Heart left ventricle (tissue), 13 donors: ENCODE data around the gene NLRP1.

Experiments
- CTCF ChIP-seq, 12 donors: fragments of 200-600 bp; sonication (generic) in 4 of 12; IDR thresholded peaks; one replicate each; pipeline versions ENCODE4 v1.5.0 to v1.8.0; 2018 to 2022; ENCODE audit warnings: antibody characterized with exemption in 12 of 12, mild to moderate bottlenecking in 5 of 12
- POLR2A ChIP-seq, 2 donors: fragments of 450-650 bp; IDR thresholded peaks; one replicate each; pipeline ENCODE4 v1.6.1; 2017; ENCODE audit warnings: antibody characterized with exemption in 2 of 2, mild to moderate bottlenecking in 2 of 2, moderate library complexity in 2 of 2
- donor health status: ischemic (EF 13 %, LVEDD 7.1; RV severe dilation, severe dysfunction).
- donor health status: DM: no; HTN: yes; CAD: no.
- donor health status: DM: no; HTN: no; CAD: no.
- donor health status: ischemic (EF 25% LVEDD 6.9; RV normal size, moderate dysfunction).
- donor health status: ischemic (EF 25% LVEDD 5.7; RV mildly dilated, moderate dysfunction).
- donor health status: ischemic (EF 35%, LVEDD 5.7; RV mildly dilated, moderate dysfunction).
- donor health status: nonischemic (EF 11% LVEDD 7.7; RV severe dilation, severe dysfunction).
- donor health status: DM: yes; HTN: yes; CAD: no.
- donor health status: PGD.
- donor health status: ischemic (EF 29% LVEDD 5.4; RV normal size, mild dysfunction).
- donor health status: nonischemic (EF 23%, LVEDD 6.1; RV moderate dilation, normal function).

GRCh38 chr17:5552841-5553240 lies 31.5 kb downstream of the NLRP1 start:
- TF ChIP-seq CTCF (IDR thresholded peaks at IDR 0.05) = no peak
- no peak for TF ChIP-seq POLR2A (IDR thresholded peaks at IDR 0.05)
